Measurements from ENCODE around the gene RPGR.

Gene RPGR

GRCh38 chrX:38318606-38319005 is 8.7 kb downstream of the RPGR start:
- Histone ChIP-seq H3K18ac (ENCODE audit: low read length) (no peak overlapping the region), H4K5ac (ENCODE audit: low read length) (no peak overlapping the region), H2AK5ac (ENCODE audit: low read length) (no peak overlapping the region), H2BK15ac (replicated peaks; ENCODE audit: low read depth) (no peak overlapping the region), H3K4me1 (ENCODE audit: control insufficient read depth, low read depth, low read length) (no peaks in the 10 kb centered on the region), H3K4me2 (ENCODE audit: low read length) (no peak overlapping the region), H4K8ac (ENCODE audit: low read depth, low read length) (no peak overlapping the region), H3K79me2 (ENCODE audit: control insufficient read depth, insufficient read depth, low read length) (no peaks in the 10 kb centered on the region), H3K56ac (ENCODE audit: low read length) (no peak overlapping the region), H3K23ac (ENCODE audit: low read length) (no peak overlapping the region), H2BK5ac (ENCODE audit: low read length) (no peak overlapping the region), H3K27me3 (ENCODE audit: insufficient read depth, low read length, poor library complexity) (no peaks in the 10 kb centered on the region), H3K4me3 (ENCODE audit: low read length) (no peak overlapping the region), H3K79me1 (ENCODE audit: low read length) (no peaks in the 10 kb centered on the region), H3K4ac (ENCODE audit: low read depth, low read length) (no peak overlapping the region), H3K36me3 (ENCODE audit: control insufficient read depth, insufficient read depth, low read length) (no peaks in the 10 kb centered on the region), H2BK120ac (ENCODE audit: low read depth, low read length) (no peak overlapping the region), H3K27ac (ENCODE audit: low read depth, low read length) (no peak overlapping the region), H3K9ac (ENCODE audit: low read length) (no peak overlapping the region)
- DNase-seq: no peak
- no CpG with 5 or more reads among the region's 4 CpGs for WGBS (ENCODE audit: extremely low coverage, insufficient coverage, low lambda C conversion rate)

GRCh38 chrX:38318196-38318595 is 9.1 kb downstream of the RPGR start:
- Histone ChIP-seq H3K27me3 (ENCODE audit: insufficient read depth, low read length, poor library complexity) (no peaks in the 10 kb centered on the region), H2BK5ac (ENCODE audit: low read length) (no peak overlapping the region), H3K4me2 (ENCODE audit: low read length) (no peak overlapping the region), H3K27ac (ENCODE audit: low read depth, low read length) (no peak overlapping the region), H3K4me3 (ENCODE audit: low read length) (no peak overlapping the region), H2BK15ac (replicated peaks; ENCODE audit: low read depth) (no peak overlapping the region), H3K18ac (ENCODE audit: low read length) (no peak overlapping the region), H4K8ac (ENCODE audit: low read depth, low read length) (no peak overlapping the region), H2BK120ac (ENCODE audit: low read depth, low read length) (no peak overlapping the region), H3K36me3 (ENCODE audit: control insufficient read depth, insufficient read depth, low read length) (no peaks in the 10 kb centered on the region), H3K79me2 (ENCODE audit: control insufficient read depth, insufficient read depth, low read length) (no peaks in the 10 kb centered on the region), H3K9ac (ENCODE audit: low read length) (no peak overlapping the region), H3K56ac (ENCODE audit: low read length) (no peak overlapping the region), H4K5ac (ENCODE audit: low read length) (no peak overlapping the region), H3K23ac (ENCODE audit: low read length) (no peak overlapping the region), H2AK5ac (ENCODE audit: low read length) (no peak overlapping the region), H3K4ac (ENCODE audit: low read depth, low read length) (no peak overlapping the region), H3K4me1 (ENCODE audit: control insufficient read depth, low read depth, low read length) (no peaks in the 10 kb centered on the region), H3K79me1 (ENCODE audit: low read length) (no peaks in the 10 kb centered on the region)
- WGBS (ENCODE audit: extremely low coverage, insufficient coverage, low lambda C conversion rate): no CpG with 5 or more reads among the region's 3 CpGs
- DNase-seq: no peak

GRCh38 chrX:38315186-38315585 is 12.1 kb downstream of the RPGR start:
- no CpG with 5 or more reads among the region's 7 CpGs for WGBS (ENCODE audit: extremely low coverage, insufficient coverage, low lambda C conversion rate)
- H2BK15ac ChIP-seq (replicated peaks; ENCODE audit: low read depth): no peak overlapping the region

GRCh38 chrX:38313190-38313589 is 14.1 kb downstream of the RPGR start:
- Histone ChIP-seq H3K36me3 (ENCODE audit: control insufficient read depth, insufficient read depth, low read length) (no peaks in the 10 kb centered on the region), H4K8ac (ENCODE audit: low read depth, low read length) (no peak overlapping the region), H3K27ac (ENCODE audit: low read depth, low read length) (no peak overlapping the region), H3K4me1 (ENCODE audit: control insufficient read depth, low read depth, low read length) (no peaks in the 10 kb centered on the region), H3K23ac (ENCODE audit: low read length) (no peak overlapping the region), H3K56ac (ENCODE audit: low read length) (no peak overlapping the region), H2AK5ac (ENCODE audit: low read length) (no peak overlapping the region), H2BK15ac (replicated peaks; ENCODE audit: low read depth) (no peak overlapping the region), H2BK5ac (ENCODE audit: low read length) (no peak overlapping the region), H2BK120ac (ENCODE audit: low read depth, low read length) (no peak overlapping the region), H3K9ac (ENCODE audit: low read length) (no peak overlapping the region), H3K27me3 (ENCODE audit: insufficient read depth, low read length, poor library complexity) (no peaks in the 10 kb centered on the region), H4K5ac (ENCODE audit: low read length) (no peak overlapping the region), H3K4me2 (ENCODE audit: low read length) (no peak overlapping the region), H3K79me2 (ENCODE audit: control insufficient read depth, insufficient read depth, low read length) (no peaks in the 10 kb centered on the region), H3K79me1 (ENCODE audit: low read length) (no peaks in the 10 kb centered on the region), H3K4ac (ENCODE audit: low read depth, low read length) (no peak overlapping the region), H3K18ac (ENCODE audit: low read length) (no peak overlapping the region), H3K4me3 (ENCODE audit: low read length) (no peak overlapping the region)
- no CpG with 5 or more reads among the region's 4 CpGs for WGBS (ENCODE audit: extremely low coverage, insufficient coverage, low lambda C conversion rate)
- no peak for DNase-seq

More at GRCh38 chrX:38315186-38315585, 12.1 kb downstream of the RPGR start:
- Histone ChIP-seq H3K4me2 (ENCODE audit: low read length) (no peak overlapping the region), H4K5ac (ENCODE audit: low read length) (no peak overlapping the region), H3K4me3 (ENCODE audit: low read length) (no peak overlapping the region), H3K79me2 (ENCODE audit: control insufficient read depth, insufficient read depth, low read length) (no peaks in the 10 kb centered on the region), H3K18ac (ENCODE audit: low read length) (no peak overlapping the region), H2BK120ac (ENCODE audit: low read depth, low read length) (no peak overlapping the region), H3K27ac (ENCODE audit: low read depth, low read length) (no peak overlapping the region), H3K4ac (ENCODE audit: low read depth, low read length) (no peak overlapping the region), H2AK5ac (ENCODE audit: low read length) (no peak overlapping the region), H3K56ac (ENCODE audit: low read length) (no peak overlapping the region), H3K79me1 (ENCODE audit: low read length) (no peaks in the 10 kb centered on the region), H4K8ac (ENCODE audit: low read depth, low read length) (no peak overlapping the region), H3K9ac (ENCODE audit: low read length) (no peak overlapping the region), H3K36me3 (ENCODE audit: control insufficient read depth, insufficient read depth, low read length) (no peaks in the 10 kb centered on the region), H3K27me3 (ENCODE audit: insufficient read depth, low read length, poor library complexity) (no peaks in the 10 kb centered on the region), H3K4me1 (ENCODE audit: control insufficient read depth, low read depth, low read length) (no peaks in the 10 kb centered on the region), H2BK5ac (ENCODE audit: low read length) (no peak overlapping the region), H3K23ac (ENCODE audit: low read length) (no peak overlapping the region)
- DNase-seq: no peak

GRCh38 chrX:38312436-38312835 is 14.9 kb downstream of the RPGR start:
- Histone ChIP-seq H3K79me1 (ENCODE audit: low read length) (no peaks in the 10 kb centered on the region), H2BK5ac (ENCODE audit: low read length) (no peak overlapping the region), H2AK5ac (ENCODE audit: low read length) (no peak overlapping the region), H3K4me1 (ENCODE audit: control insufficient read depth, low read depth, low read length) (no peaks in the 10 kb centered on the region), H3K4me3 (ENCODE audit: low read length) (no peak overlapping the region), H3K9ac (ENCODE audit: low read length) (no peak overlapping the region), H3K79me2 (ENCODE audit: control insufficient read depth, insufficient read depth, low read length) (no peaks in the 10 kb centered on the region), H3K18ac (ENCODE audit: low read length) (no peak overlapping the region), H3K4ac (ENCODE audit: low read depth, low read length) (no peak overlapping the region), H3K36me3 (ENCODE audit: control insufficient read depth, insufficient read depth, low read length) (no peaks in the 10 kb centered on the region), H2BK120ac (ENCODE audit: low read depth, low read length) (no peak overlapping the region), H3K27ac (ENCODE audit: low read depth, low read length) (no peak overlapping the region), H3K23ac (ENCODE audit: low read length) (no peak overlapping the region), H3K4me2 (ENCODE audit: low read length) (no peak overlapping the region), H2BK15ac (replicated peaks; ENCODE audit: low read depth) (no peak overlapping the region), H4K8ac (ENCODE audit: low read depth, low read length) (no peak overlapping the region), H3K27me3 (ENCODE audit: insufficient read depth, low read length, poor library complexity) (no peaks in the 10 kb centered on the region), H3K56ac (ENCODE audit: low read length) (no peak overlapping the region), H4K5ac (ENCODE audit: low read length) (no peak overlapping the region)
- DNase-seq: no peak
- WGBS (ENCODE audit: extremely low coverage, insufficient coverage, low lambda C conversion rate): no CpG with 5 or more reads among the region's 4 CpGs

GRCh38 chrX:38311743-38312142 is 15.6 kb downstream of the RPGR start:
- Histone ChIP-seq H3K27ac (ENCODE audit: low read depth, low read length) (no peak overlapping the region), H3K56ac (ENCODE audit: low read length) (no peak overlapping the region), H3K36me3 (ENCODE audit: control insufficient read depth, insufficient read depth, low read length) (no peaks in the 10 kb centered on the region), H3K18ac (ENCODE audit: low read length) (no peak overlapping the region), H3K79me2 (ENCODE audit: control insufficient read depth, insufficient read depth, low read length) (no peaks in the 10 kb centered on the region), H3K79me1 (ENCODE audit: low read length) (no peaks in the 10 kb centered on the region), H2BK15ac (replicated peaks; ENCODE audit: low read depth) (no peak overlapping the region), H4K8ac (ENCODE audit: low read depth, low read length) (no peak overlapping the region), H3K4me2 (ENCODE audit: low read length) (no peak overlapping the region), H2AK5ac (ENCODE audit: low read length) (no peak overlapping the region), H2BK120ac (ENCODE audit: low read depth, low read length) (no peak overlapping the region), H3K23ac (ENCODE audit: low read length) (no peak overlapping the region), H3K9ac (ENCODE audit: low read length) (no peak overlapping the region), H4K5ac (ENCODE audit: low read length) (no peak overlapping the region), H2BK5ac (ENCODE audit: low read length) (no peak overlapping the region), H3K27me3 (ENCODE audit: insufficient read depth, low read length, poor library complexity) (no peaks in the 10 kb centered on the region), H3K4me3 (ENCODE audit: low read length) (no peak overlapping the region), H3K4ac (ENCODE audit: low read depth, low read length) (no peak overlapping the region), H3K4me1 (ENCODE audit: control insufficient read depth, low read depth, low read length) (no peaks in the 10 kb centered on the region)
- no peak for DNase-seq
- WGBS (ENCODE audit: extremely low coverage, insufficient coverage, low lambda C conversion rate): no CpG with 5 or more reads among the region's 2 CpGs
